Measurements from ENCODE around the gene EMX1. TPM values are rescaled to one million over a fixed set of nuclear protein-coding genes. Genes with fewer than 3 reads are reported as not detected.

The EMX1 gene
- total and polyA plus RNA-seq, 7 donors = 0.60 to 1.4 (median 0.71) TPM; not detected in 4

- Histone ChIP-seq H3K27me3 (no peaks in the 10 kb centered on the region), H3K36me3 (peaks cover 0 to 10% (median 0%) of the 10 kb centered on the region in 4 donors), H3K27ac (no peak overlapping the region), H3K4me3 (no peak overlapping the region), H3K4me1 (no peaks in the 10 kb centered on the region), H3K9me3 (no peaks in the 10 kb centered on the region)
- WGBS, 2 donors = 93 to 96% methylated on average over 16 of the region's 16 CpGs
- no peak for TF ChIP-seq POLR2A (IDR thresholded peaks at IDR 0.05)
- TF ChIP-seq CTCF (IDR thresholded peaks at IDR 0.05) = no peak
- TF ChIP-seq POLR2AphosphoS5 (IDR thresholded peaks at IDR 0.05) = no peak
- no peak for TF ChIP-seq EP300 (IDR thresholded peaks at IDR 0.05)
- DNase-seq = no peak
- intact Hi-C loops (cut with DNase I) = no loop called here
Observed at GRCh38 chr2:72944804-72945449, 27.6 kb downstream of the EMX1 start.

- 90 to 94% methylated on average over 9 of the region's 9 CpGs for WGBS, 2 donors
- Histone ChIP-seq H3K9me3 (no peaks in the 10 kb centered on the region), H3K4me1 (no peaks in the 10 kb centered on the region), H3K27ac (no peak overlapping the region), H3K27me3 (no peaks in the 10 kb centered on the region), H3K36me3 (peaks cover 0 to 10% (median 0%) of the 10 kb centered on the region in 4 donors), H3K4me3 (no peak overlapping the region)
- intact Hi-C loops (cut with DNase I) = no loop called here
- no peak for DNase-seq
- no peak for TF ChIP-seq POLR2AphosphoS5 (IDR thresholded peaks at IDR 0.05)
- TF ChIP-seq CTCF (IDR thresholded peaks at IDR 0.05) = no peak
- no peak for TF ChIP-seq EP300 (IDR thresholded peaks at IDR 0.05)
- no peak for TF ChIP-seq POLR2A (IDR thresholded peaks at IDR 0.05)
Observed at GRCh38 chr2:72945450-72946019, 28.2 kb downstream of the EMX1 start.

- Histone ChIP-seq H3K4me1 (no peaks in the 10 kb centered on the region), H3K36me3 (peaks cover 0 to 10% (median 0%) of the 10 kb centered on the region in 4 donors), H3K27ac (no peak overlapping the region), H3K9me3 (no peaks in the 10 kb centered on the region), H3K4me3 (no peak overlapping the region), H3K27me3 (no peaks in the 10 kb centered on the region)
- no peak for DNase-seq
- WGBS, 2 donors = 91 to 97% methylated on average over 9 of the region's 9 CpGs
- TF ChIP-seq EP300 (IDR thresholded peaks at IDR 0.05) (no peak), POLR2A (IDR thresholded peaks at IDR 0.05) (no peak), CTCF (IDR thresholded peaks at IDR 0.05) (no peak), POLR2AphosphoS5 (IDR thresholded peaks at IDR 0.05) (no peak)
- intact Hi-C loops (cut with DNase I) = no loop called here
Observed at GRCh38 chr2:72946466-72946865, 29.1 kb downstream of the EMX1 start.

- no peak overlapping the region for H3K4me3 ChIP-seq
Observed at GRCh38 chr2:72947952-72948830, 30.9 kb downstream of the EMX1 start.

More at GRCh38 chr2:72947952-72948830, 30.9 kb downstream of the EMX1 start:
- no peak for TF ChIP-seq POLR2AphosphoS5 (IDR thresholded peaks at IDR 0.05)
- no peak for TF ChIP-seq POLR2A (IDR thresholded peaks at IDR 0.05)
- no peak for TF ChIP-seq EP300 (IDR thresholded peaks at IDR 0.05)
- TF ChIP-seq CTCF (IDR thresholded peaks at IDR 0.05) = no peak
- no peak for DNase-seq
- no peaks in the 10 kb centered on the region for H3K9me3 ChIP-seq
- H3K36me3 ChIP-seq = peaks cover 0 to 10% (median 0%) of the 10 kb centered on the region in 4 donors
- WGBS, 2 donors = 93 to 94% methylated on average over 10 of the region's 10 CpGs
- no peak overlapping the region for H3K27ac ChIP-seq
- H3K4me1 ChIP-seq = no peaks in the 10 kb centered on the region
- no peaks in the 10 kb centered on the region for H3K27me3 ChIP-seq
- intact Hi-C loops (cut with DNase I) = no loop called here
